Activated CD4-positive, alpha-beta T cell treated with anti-CD3 and anti-CD28 coated beads for 48 hours (primary cell): Measurements from ENCODE around the gene GPR171.
A peak's percentile ranks its signal among the peaks of the same experiment; 100 is the strongest.
"Not testable (repeated sequence)": the region's sequence is repeated elsewhere in the genome, so short reads cannot be mapped to it uniquely, and the experiment has no call there.

ENCODE experiments used
- DNase-seq: peaks from one replicate; pipeline ENCODE4 v3.0.0-alpha.2; 2020

Gene GPR171

GRCh38 chr3:151203051-151203420, at the start of gene GPR171:
Gene GPR171, minus strand, starts transcription at chr3:151203216. Its CDS starts 3,830 bp downstream, at chr3:151199386.
- peak; percentile 72 for DNase-seq

- DNase-seq: no peak
Measured at GRCh38 chr3:151248772-151249337, 45.8 kb upstream of the GPR171 start.

DNA sequence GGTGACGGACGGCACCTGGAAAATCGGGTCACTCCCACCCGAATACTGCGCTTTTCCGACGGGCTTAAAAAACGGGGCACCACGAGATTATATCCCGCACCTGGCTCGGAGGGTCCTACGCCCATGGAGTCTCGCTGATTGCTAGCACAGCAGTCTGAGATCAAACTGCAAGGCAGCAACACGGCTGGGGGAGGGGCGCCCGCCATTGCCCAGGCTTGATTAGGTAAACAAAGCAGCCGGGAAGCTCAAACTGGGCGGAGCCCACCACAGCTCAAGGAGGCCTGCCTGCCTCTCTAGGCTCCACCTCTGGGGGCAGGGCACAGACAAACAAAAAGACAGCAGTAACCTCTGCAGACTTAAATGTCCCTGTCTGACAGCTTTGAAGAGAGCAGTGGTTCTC, 39.0 kb upstream of the GPR171 start:
- not testable (repeated sequence) for DNase-seq

- no peak for DNase-seq
Measured at GRCh38 chr3:151236736-151237135, 33.7 kb upstream of the GPR171 start.

- DNase-seq: no peak
Measured at GRCh38 chr3:151236316-151236715, 33.3 kb upstream of the GPR171 start.

- no peak for DNase-seq
Measured at GRCh38 chr3:151234825-151235224, 31.8 kb upstream of the GPR171 start.

DNA sequence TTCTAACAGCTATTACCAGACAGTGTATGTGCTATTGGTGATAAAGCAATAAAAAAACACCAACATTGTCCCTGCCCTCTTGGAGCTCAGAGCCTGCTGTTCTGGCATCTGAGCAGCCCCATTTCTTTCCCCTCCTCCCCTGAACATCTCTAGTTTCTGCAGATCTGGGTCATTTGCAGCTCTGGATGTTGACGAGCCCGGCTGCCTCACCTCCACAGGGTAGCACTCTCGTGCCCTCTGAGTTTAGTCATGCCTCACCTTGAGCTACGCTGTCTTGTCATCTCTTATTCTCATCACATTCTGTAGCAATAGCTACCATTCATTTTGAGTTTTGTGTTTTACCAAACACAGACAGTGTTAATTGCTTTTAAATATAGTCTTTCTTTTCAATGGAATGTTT, 30.0 kb upstream of the GPR171 start:
- no peak for DNase-seq

GRCh38 chr3:151232403-151232802, 29.4 kb upstream of the GPR171 start:
- not testable (repeated sequence) for DNase-seq

GRCh38 chr3:151230646-151231045, 27.6 kb upstream of the GPR171 start:
- DNase-seq: no peak

- DNase-seq: no peak
Measured at GRCh38 chr3:151228666-151229040, 25.6 kb upstream of the GPR171 start.

DNA sequence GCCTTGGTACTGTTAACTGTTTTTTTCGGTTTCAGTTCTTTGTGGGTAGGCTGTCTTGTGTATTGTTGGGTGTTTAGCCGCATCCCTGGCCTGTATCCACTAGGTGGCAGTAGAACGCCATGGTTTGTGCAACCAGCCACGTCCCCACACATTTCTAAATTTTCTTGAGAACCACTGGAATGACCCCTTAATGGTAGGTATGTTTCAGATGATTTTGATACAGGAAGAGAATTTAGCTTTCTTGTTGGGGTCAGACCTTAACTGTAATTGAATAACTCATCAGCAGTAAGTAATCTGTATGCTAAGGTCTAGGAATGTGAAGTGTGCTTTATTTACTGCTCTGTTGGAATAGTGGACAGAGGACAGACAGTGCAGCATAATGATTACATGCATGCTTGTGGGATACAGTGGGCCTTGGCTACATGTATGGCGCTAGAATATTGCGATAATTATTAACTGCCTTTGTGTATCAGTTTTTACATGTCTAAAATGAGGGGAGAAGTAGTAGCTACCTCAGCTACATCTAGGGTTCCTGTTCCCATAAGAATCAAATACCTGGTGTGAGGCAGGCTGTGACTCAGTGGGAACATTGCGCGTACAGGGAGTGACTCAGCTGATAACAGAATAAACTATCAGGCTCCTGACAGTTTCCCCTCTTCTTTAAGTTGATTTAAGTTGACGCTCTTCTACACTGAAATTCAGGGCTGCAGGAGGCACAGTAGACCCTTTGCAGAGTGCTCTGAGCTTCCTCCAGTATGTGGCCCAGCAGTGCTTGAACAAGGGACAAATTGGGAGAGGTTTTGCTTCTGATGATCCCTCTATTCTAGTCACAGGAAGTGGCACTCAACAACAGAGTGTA, 25.0 kb upstream of the GPR171 start:
- peak; percentile 87 for DNase-seq

GRCh38 chr3:151227266-151227806, 24.3 kb upstream of the GPR171 start:
- no peak for DNase-seq

GRCh38 chr3:151226825-151227224, 23.8 kb upstream of the GPR171 start:
- DNase-seq: no peak

GRCh38 chr3:151226088-151226563, 23.1 kb upstream of the GPR171 start:
- DNase-seq: peak; percentile 31

DNA sequence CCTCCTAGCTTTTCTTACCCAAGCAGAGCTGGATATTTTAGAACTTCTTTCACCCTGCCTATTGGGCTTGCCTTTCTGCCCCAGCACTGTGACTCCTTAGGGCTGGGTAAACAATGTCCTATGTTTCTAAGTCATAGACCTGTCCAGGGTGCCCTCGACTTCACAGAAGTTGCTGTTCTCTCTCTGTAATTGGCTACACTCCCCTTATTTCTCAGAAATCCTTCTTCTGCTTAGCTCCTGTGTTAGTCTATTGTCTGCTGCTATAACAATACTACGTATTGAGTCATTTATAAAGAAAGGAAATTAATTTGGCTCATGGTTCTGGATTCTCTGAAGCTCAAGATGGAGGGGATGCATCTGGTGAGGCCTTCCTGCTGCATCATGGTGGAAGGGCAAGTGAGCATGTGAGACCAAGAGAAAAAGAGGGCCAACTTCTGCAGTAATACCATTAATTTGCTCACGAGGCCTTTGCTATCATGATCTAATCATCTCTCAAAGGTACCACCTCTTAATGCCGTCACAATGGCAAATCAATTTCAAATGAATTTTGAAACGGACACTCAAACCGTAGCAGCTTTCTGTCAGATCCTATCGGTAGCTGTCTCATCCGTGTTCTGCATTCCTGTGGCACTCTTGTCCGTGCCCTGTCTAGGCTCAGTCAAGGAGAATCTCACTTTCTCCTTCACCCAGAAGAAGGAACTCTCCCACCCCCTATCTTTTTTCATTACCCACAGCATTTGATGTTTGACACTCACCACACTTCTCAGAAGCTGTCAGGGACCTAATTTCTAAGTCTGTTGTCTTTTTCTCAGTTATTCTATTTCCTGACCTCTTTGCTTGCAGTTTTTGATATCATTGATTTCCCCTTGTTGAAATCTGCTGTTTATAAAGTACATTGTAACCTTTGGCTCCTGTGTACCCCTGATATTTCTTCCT, 22.3 kb upstream of the GPR171 start:
- no peak for DNase-seq

- DNase-seq: no peak
Measured at GRCh38 chr3:151224268-151224866, 21.4 kb upstream of the GPR171 start.

GRCh38 chr3:151219056-151219455, 16.0 kb upstream of the GPR171 start:
- no peak for DNase-seq

GRCh38 chr3:151218136-151218535, 15.1 kb upstream of the GPR171 start:
- no peak for DNase-seq

- DNase-seq: no peak
Measured at GRCh38 chr3:151216641-151217607, 13.9 kb upstream of the GPR171 start.

DNA sequence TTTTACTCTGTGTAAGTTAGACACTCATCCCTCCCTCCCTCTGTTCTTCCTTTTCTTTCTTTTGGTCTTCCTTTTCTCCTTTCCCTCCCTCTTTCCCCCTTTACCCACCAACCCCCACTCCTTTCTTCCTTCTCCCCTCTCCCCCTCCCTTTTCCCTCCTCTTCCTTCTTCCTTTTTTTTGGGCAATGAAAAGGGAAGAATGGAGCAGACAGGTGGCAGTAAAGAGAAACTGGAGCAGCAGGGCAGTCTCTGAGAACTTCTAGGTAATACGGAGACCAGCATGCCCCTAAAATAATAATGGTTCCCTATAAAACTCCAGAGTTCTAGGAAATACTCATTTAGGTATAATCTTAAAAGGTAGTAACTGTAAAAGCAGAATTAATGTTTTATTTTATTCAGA, 11.4 kb upstream of the GPR171 start:
- DNase-seq: no peak

DNA sequence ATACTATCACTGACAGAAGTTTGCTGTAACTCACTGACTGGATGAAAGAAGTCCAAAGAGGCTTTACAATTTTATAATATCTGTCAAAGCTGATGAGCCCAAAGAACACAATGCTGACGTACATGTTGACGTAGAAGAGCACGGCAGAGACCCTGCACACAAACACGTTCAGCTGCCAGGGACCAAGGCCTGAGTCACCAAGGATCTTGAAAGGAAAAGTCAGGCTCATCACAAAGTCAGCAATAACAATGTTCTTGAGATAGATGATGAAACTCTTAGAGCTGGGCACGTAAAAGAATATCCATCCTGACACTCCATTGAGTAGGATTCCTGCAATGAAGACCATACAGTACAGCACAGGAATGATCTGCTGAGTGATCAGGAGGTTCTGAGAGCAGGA, 10.9 kb upstream of the GPR171 start:
- no peak for DNase-seq
